Lower leg skin (tissue), 4 donors: Measurements from ENCODE around the gene GPRC5C. TPM values are rescaled to one million over a fixed set of nuclear protein-coding genes. Genes with fewer than 3 reads are reported as not detected.

Experiments
- DNase-seq, 2 donors: peaks; one replicate each; pipeline ENCODE4 v3.0.0-alpha.2; 2019; ENCODE audit warnings: low spot score in 2 of 2
- H3K4me3 ChIP-seq: fragments of 200-600 bp; sonication (generic); 2 replicates; pipeline ENCODE4 v1.5.1; 2017; ENCODE audit warnings: mild to moderate bottlenecking, low read depth; ENCODE audit not compliant: poor library complexity, severe bottlenecking
- POLR2A ChIP-seq, 2 donors: fragments of 450-650 bp; IDR thresholded peaks; one replicate each; pipeline ENCODE4 v1.6.1; 2016 to 2017; ENCODE audit warnings: antibody characterized with exemption in 2 of 2, mild to moderate bottlenecking in 1 of 2, moderate library complexity in 1 of 2
- whole genome bisulfite sequencing, 2 donors: methylation state at CpG; one replicate each; pipeline ENCODE4 v1.1.5; 2018; 5-methylcytosine and 5-hydroxymethylcytosine counted together
- intact Hi-C: fragments of 100-400 bp; cut with DNase I; formaldehyde crosslinking; loops from one replicate; pipeline ENCODE4 v1.15.0; 2023; ENCODE audit warnings: low total_unique reads
- total RNA-seq, 4 donors: library from RNA; depleted of rRNA; stranded (reverse); fragments of >200 nt; gene quantifications; one replicate each; pipeline ENCODE4 v1.1.0, GENCODE V29; 2016
- TF ChIP-seq, protein P1 (sequence below), 3 donors: fragments of 450-650 bp; IDR thresholded peaks; one replicate each; pipeline ENCODE4 v1.5.1; 2016; ENCODE audit warnings: antibody characterized with exemption in 3 of 3, mild to moderate bottlenecking in 3 of 3, moderate library complexity in 2 of 3

Gene GPRC5C
- total RNA-seq, 4 donors from 2014 or later = 80.3 to 147 (median 99.1) TPM

DNA sequence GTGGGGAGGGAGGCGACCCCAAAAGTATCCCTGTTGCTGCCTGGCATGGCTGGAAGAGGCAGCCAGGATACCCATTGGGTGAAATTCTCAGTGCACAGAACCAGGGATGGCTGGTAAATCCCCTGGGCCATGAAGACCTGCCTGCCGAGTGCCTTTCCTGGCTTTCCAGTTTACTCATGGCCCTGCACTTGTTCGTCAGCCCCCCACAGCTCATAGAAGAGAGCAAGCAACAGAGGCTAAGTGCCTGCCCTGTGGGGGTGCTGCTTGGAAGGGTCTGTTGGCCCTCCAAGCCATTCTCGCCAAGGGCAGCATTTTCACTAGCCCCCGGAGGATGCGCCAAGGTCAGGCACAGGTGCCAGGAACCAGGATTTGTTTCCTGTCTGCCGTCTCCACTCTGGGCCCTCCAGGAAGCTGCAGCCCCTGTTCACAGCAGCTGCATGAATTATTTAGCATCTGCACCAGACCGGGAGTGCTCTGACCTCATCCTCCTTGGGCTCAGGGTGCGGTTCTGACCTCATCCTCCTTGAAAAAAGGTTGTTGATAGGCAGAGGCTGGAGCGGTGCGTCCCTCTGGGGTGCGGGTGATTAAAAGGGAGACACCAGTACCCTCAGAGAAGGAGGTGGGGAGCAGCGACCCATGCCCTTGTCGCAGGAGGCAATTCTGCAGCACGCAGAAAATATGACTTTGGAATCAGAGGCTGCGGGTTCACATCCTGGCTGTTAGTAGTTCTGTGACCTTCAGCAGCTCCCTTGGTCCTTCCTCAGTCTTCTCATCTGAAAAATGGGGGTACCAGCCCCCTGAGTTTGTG lies 20.3 kb downstream of the GPRC5C start:
- DNase-seq = no peak
- 45 to 53% methylated on average over 16 of the region's 16 CpGs for WGBS, 2 donors
- no peak overlapping the region for H3K4me3 ChIP-seq
- TF ChIP-seq POLR2A (IDR thresholded peaks at IDR 0.05) = no peak
- TF ChIP-seq, protein P1, sequence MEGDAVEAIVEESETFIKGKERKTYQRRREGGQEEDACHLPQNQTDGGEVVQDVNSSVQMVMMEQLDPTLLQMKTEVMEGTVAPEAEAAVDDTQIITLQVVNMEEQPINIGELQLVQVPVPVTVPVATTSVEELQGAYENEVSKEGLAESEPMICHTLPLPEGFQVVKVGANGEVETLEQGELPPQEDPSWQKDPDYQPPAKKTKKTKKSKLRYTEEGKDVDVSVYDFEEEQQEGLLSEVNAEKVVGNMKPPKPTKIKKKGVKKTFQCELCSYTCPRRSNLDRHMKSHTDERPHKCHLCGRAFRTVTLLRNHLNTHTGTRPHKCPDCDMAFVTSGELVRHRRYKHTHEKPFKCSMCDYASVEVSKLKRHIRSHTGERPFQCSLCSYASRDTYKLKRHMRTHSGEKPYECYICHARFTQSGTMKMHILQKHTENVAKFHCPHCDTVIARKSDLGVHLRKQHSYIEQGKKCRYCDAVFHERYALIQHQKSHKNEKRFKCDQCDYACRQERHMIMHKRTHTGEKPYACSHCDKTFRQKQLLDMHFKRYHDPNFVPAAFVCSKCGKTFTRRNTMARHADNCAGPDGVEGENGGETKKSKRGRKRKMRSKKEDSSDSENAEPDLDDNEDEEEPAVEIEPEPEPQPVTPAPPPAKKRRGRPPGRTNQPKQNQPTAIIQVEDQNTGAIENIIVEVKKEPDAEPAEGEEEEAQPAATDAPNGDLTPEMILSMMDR (IDR thresholded peaks at IDR 0.05) = no peak
- intact Hi-C loops = no loop called here

DNA sequence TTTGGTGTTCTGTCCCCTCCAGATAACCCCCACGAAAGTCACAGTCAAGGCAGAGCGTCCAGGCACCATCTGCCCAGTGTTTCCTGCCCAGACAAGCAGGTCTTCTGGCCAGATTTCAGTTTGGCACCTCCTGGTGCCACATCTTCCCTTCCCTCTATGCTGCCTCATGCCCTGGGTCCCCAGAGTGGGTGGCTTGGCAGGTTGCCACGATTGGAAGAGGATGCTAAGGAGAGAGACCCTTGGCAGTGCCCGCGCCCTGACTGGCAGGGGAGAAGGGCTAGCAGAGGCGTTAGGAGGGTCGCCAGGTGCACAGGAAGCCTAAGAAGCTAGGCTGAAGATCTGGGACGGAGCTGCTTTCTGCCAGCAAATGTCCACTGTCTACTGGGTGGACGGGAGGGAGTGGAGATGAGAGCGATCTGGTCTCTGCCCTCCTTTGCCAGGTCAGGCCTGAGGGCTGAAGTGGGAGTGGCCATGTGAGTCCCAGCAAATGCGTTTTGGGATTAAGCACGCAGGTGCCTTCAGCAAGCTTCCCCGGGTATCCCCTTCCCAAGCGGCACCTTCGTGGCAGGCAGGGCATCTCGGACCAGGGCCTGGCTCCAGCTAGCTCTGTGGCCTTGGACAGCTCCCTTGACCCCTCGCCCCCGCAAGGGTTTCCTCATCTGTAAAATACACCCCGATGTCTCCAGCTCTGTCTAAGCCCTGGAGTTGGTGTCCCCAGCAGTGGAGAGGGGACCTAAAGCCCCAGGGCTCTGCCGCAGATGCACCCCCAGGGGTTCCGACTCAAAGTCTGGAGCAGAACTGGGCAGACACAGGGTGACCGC lies 21.2 kb downstream of the GPRC5C start:
- no peak for TF ChIP-seq POLR2A (IDR thresholded peaks at IDR 0.05)
- TF ChIP-seq, protein P1 (IDR thresholded peaks at IDR 0.05) = no peak
- no peak for DNase-seq
- 37 to 48% methylated on average over 16 to 22 of the region's 22 CpGs for WGBS, 2 donors
- no peak overlapping the region for H3K4me3 ChIP-seq
- intact Hi-C loops = no loop called here

DNA sequence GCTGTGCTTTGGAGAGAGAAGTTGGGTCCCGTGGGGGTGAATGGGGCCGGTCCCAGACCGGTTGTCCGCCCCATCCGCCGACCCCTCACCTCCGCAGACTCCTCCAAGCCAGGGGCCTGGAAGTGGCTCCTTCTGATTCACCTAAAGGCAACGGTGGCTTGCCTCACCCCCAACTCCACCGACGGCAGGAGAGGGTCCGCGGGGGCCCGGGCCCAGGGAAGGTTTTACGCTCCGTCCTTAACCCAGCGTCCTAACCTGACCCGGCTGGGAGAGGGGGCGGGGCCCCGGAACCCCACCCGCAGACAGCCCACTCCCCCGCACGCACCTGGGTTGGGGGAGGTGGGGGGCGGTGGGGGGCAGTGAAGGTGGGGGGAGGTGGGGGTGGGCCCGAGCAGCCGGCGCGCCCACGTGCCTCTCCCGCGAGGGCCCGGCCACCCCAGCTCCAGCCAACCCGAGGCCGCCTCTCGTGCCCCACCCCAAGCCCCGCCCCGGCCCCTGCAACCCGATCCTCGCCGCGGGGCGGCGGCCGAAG lies 21.8 kb downstream of the GPRC5C start:
- intact Hi-C loops = no loop called here
- no peak for TF ChIP-seq POLR2A (IDR thresholded peaks at IDR 0.05)
- TF ChIP-seq, protein P1 (IDR thresholded peaks at IDR 0.05) = no peak

DNA sequence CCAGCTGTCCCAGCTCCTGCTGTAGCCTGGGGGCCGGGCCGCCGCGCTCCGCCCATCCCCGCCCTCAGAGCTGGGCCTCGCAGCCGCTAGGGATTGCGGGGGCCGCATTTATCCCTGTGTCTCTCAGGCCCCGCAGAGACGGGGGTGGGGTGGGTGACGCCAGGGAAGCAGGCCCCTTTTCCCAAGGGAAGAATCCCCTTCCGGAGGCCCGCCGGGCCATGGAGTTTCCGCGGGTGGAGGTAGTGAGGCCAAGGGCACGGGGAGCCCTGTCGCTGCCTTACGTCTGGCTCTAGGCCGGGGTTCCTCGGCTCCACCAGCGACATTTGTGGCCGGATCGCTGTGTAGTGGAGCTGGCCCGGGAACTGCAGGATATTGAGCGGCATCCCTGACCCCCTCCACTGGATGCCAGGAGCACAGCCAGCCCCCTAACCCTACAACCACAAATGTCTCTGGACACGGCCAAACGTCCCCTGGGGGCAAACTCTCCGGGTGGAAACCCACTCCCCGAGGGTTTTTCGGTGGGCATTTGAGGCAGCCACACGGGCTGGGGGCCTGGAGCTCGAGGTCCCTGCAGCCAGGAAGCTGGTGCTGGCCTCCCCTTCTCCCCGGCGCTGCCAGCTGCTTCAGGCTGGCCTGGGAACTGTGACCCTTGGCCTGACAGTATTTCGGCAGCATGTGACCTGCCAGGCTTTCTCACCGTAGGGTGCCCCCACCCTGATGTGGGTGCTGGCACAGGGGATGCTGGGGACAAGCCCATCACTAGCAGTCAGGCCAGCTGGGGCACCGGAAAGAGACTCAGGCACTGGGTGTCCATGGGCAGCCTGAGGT lies 22.5 kb downstream of the GPRC5C start:
- intact Hi-C loops = no loop called here

More for the DNA sequence above, 21.8 kb downstream of the GPRC5C start:
- DNase-seq = no peak
- 2% methylated on average over 25 of the region's 43 CpGs; no CpG with 5 or more reads in 1 of the 2 donors for WGBS, 2 donors
- H3K4me3 ChIP-seq = no peak overlapping the region

More for the DNA sequence above, 22.5 kb downstream of the GPRC5C start:
- WGBS, 2 donors = 6 to 11% methylated on average over 21 of the region's 40 CpGs
- peak; percentile 83 to 97 for DNase-seq
- no peak overlapping the region for H3K4me3 ChIP-seq
- no peak for TF ChIP-seq POLR2A (IDR thresholded peaks at IDR 0.05)
- TF ChIP-seq, protein P1 (IDR thresholded peaks at IDR 0.05) = no peak
